Gastroesophageal sphincter (tissue), 4 donors: ENCODE results near the gene KCTD17. TPM values are rescaled to one million over a fixed set of nuclear protein-coding genes. Genes with fewer than 3 reads are reported as not detected.

Experiments
- ATAC-seq: fragments of 150-250 bp; one replicate; pipeline ENCODE4 v1.9.1; 2016; ENCODE audit warnings: mild to moderate bottlenecking, moderate library complexity
- H3K27ac ChIP-seq, 4 donors: fragments of 200-600 bp; sonication (generic) in 3 of 4; 1 replicate in 3 of 4; 2 replicates in 1 of 4; pipeline ENCODE4 v1.5.1; 2016 to 2019
- H3K27me3 ChIP-seq: fragments of 200-600 bp; sonication (generic); one replicate; pipeline ENCODE4 v1.5.1; 2019
- H3K36me3 ChIP-seq, 2 donors: fragments of 200-600 bp; sonication (generic); one replicate each; pipeline ENCODE4 v1.5.1; 2019; ENCODE audit warnings: control low read depth in 1 of 2
- H3K4me1 ChIP-seq, 3 donors: fragments of 200-600 bp; sonication (generic); 1 replicate in 2 of 3; 2 replicates in 1 of 3; pipeline ENCODE4 v1.5.1; 2016 to 2019; ENCODE audit warnings: control low read depth in 2 of 3
- H3K4me3 ChIP-seq, 2 donors: fragments of 200-600 bp; sonication (generic); one replicate each; pipeline ENCODE4 v1.5.1; 2019; ENCODE audit warnings: mild to moderate bottlenecking in 1 of 2, moderate library complexity in 1 of 2
- H3K9me3 ChIP-seq, 3 donors: fragments of 200-600 bp; sonication (generic); one replicate each; pipeline ENCODE4 v1.5.1; 2017 to 2019; ENCODE audit warnings: control low read depth in 2 of 3
- EP300 ChIP-seq: sonication (generic); formaldehyde crosslinking; IDR thresholded peaks from one replicate; pipeline ENCODE4 v1.6.1; 2017; ENCODE audit warnings: antibody characterized with exemption, mild to moderate bottlenecking
- POLR2A ChIP-seq, 2 donors: fragments of 450-650 bp; IDR thresholded peaks; one replicate each; pipeline ENCODE4 v1.6.1; 2017; ENCODE audit warnings: antibody characterized with exemption in 2 of 2, mild to moderate bottlenecking in 2 of 2, moderate library complexity in 1 of 2
- POLR2AphosphoS5 ChIP-seq: sonication (generic); formaldehyde crosslinking; IDR thresholded peaks from one replicate; pipeline ENCODE4 v1.6.1; 2017; ENCODE audit warnings: antibody characterized with exemption
- WGBS, 2 donors: methylation state at CpG; one replicate each; pipeline ENCODE4 v1.1.5; 2018; ENCODE audit warnings: low coverage in 1 of 2; 5-methylcytosine and 5-hydroxymethylcytosine counted together
- total RNA-seq, 4 donors: library from RNA; depleted of rRNA; stranded (reverse); fragments of >200 nt; gene quantifications; one replicate each; pipeline ENCODE4 v1.1.0, GENCODE V29; 2016
- TF ChIP-seq, protein P1 (sequence below), 4 experiments: fragments of 200-600 bp in 2 of 4; fragments of 450-650 bp in 2 of 4; sonication (generic) in 1 of 4; IDR thresholded peaks; one replicate each; pipeline ENCODE4 v1.5.1; 2017 to 2019; ENCODE audit warnings: antibody characterized with exemption in 4 of 4, mild to moderate bottlenecking in 2 of 4, moderate library complexity in 2 of 4

KCTD17 gene
- total RNA-seq, 4 donors from 2014 or later = 23.3 to 33.2 (median 29.3) TPM

DNA sequence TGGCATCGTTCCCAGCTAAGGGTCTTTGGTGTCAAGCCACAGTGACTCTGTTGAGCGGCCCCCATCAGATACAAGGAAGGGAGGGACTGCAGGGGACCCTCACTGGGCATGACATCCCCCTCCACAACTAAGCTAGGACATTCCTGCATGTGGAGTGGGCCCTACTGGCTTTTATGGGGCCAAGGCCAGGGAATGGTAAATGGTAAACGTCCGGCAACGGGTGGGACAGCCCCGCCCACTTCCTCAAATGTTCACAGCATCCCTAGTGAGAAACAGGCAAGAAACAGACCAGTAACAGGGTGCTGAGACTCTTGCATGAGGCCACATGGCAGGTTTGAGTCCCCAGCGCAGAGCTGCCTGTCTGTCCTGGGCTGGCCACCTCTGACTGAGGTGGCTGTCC is 53.6 kb downstream of the KCTD17 start:
- Histone ChIP-seq H3K4me1 (no peaks in the 10 kb centered on the region), H3K36me3 (no peaks in the 10 kb centered on the region), H3K27ac (no peak overlapping the region), H3K9me3 (no peaks in the 10 kb centered on the region), H3K27me3 (peaks cover 66% of the 10 kb centered on the region), H3K4me3 (no peak overlapping the region)
- TF ChIP-seq POLR2AphosphoS5 (no peak), POLR2A (IDR thresholded peaks at IDR 0.05) (no peak), EP300 (no peak)
- TF ChIP-seq, protein P1, sequence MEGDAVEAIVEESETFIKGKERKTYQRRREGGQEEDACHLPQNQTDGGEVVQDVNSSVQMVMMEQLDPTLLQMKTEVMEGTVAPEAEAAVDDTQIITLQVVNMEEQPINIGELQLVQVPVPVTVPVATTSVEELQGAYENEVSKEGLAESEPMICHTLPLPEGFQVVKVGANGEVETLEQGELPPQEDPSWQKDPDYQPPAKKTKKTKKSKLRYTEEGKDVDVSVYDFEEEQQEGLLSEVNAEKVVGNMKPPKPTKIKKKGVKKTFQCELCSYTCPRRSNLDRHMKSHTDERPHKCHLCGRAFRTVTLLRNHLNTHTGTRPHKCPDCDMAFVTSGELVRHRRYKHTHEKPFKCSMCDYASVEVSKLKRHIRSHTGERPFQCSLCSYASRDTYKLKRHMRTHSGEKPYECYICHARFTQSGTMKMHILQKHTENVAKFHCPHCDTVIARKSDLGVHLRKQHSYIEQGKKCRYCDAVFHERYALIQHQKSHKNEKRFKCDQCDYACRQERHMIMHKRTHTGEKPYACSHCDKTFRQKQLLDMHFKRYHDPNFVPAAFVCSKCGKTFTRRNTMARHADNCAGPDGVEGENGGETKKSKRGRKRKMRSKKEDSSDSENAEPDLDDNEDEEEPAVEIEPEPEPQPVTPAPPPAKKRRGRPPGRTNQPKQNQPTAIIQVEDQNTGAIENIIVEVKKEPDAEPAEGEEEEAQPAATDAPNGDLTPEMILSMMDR (IDR thresholded peaks at IDR 0.05) = no peak
- 43 to 50% methylated on average over 2 of the region's 7 CpGs for WGBS, 2 donors
- ATAC-seq = no peak

DNA sequence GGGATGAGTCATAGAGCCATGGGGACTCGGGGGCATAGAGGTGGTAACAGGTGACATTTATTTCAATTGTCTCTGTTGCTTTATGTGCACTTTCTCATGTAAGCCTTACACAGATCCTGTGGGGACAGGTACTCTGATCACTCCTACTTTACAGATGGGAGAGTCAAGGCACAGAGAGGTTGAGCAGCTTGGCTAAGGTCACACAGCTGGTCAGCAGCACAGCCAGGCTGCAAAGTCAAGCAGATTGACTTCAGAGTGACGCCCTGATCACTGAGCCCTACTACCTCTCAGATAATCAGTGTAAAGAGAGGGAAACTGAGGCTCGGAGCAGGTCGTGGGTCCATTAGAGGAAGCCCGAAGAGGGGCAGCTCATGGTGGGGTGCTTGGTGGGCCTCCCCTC is 54.4 kb downstream of the KCTD17 start:
- Histone ChIP-seq H3K9me3 (no peaks in the 10 kb centered on the region), H3K4me1 (no peaks in the 10 kb centered on the region), H3K27ac (no peak overlapping the region), H3K4me3 (no peak overlapping the region), H3K27me3 (peaks cover 71% of the 10 kb centered on the region), H3K36me3 (no peaks in the 10 kb centered on the region)
- 66% methylated on average over 2 of the region's 5 CpGs; no CpG with 5 or more reads in 1 of the 2 donors for WGBS, 2 donors
- TF ChIP-seq POLR2AphosphoS5 (no peak), EP300 (no peak), POLR2A (IDR thresholded peaks at IDR 0.05) (no peak)
- TF ChIP-seq, protein P1 (IDR thresholded peaks at IDR 0.05) = no peak
- no peak for ATAC-seq

DNA sequence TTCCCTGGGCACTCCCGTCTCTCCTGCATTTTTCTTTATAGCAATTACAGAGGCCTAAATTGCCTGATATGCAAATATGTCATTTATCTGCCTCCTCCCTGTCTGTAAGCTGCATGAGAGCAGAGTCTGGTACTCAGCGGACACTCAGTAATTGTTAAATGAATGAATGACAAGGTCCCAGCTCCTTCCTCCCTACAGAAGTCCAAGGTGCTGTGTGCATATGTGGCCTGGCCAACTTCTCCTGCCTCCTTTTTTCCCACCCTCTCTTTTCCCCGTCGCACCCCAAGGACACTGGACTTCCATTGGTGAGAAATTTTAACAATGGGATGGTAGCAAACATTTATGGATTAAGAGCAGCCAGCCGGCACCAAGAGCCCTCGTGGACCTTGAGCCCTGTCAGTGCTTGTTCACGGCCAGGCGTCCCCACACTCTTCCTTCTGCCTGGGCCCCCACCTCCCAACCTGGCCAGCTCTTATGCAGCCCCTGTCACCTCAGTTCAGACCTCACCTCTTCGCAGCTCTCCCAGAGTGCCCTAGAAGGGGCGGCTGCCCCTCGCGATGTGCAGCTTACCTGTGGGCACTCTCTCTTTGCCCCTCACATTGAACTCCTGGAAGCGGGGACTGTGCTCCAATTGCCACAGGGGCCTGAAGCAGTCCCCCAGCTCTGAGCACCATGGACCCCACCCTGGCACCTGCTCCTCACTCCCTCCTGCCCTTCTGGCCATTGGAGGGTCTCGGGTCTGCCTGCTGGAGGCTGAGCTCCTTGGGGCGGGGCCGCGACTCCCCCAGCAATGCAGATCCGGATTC is 56.5 kb downstream of the KCTD17 start:
- Histone ChIP-seq H3K4me1 (no peaks in the 10 kb centered on the region), H3K36me3 (no peaks in the 10 kb centered on the region), H3K4me3 (no peak overlapping the region), H3K9me3 (no peaks in the 10 kb centered on the region), H3K27ac (no peak overlapping the region), H3K27me3 (peaks cover 83% of the 10 kb centered on the region)
- 65 to 85% methylated on average over 8 to 9 of the region's 18 CpGs for WGBS, 2 donors
- ATAC-seq = no peak
- no peak for TF ChIP-seq POLR2AphosphoS5
- TF ChIP-seq, protein P1 (IDR thresholded peaks at IDR 0.05) = no peak
- no peak for TF ChIP-seq POLR2A (IDR thresholded peaks at IDR 0.05)
- no peak for TF ChIP-seq EP300

DNA sequence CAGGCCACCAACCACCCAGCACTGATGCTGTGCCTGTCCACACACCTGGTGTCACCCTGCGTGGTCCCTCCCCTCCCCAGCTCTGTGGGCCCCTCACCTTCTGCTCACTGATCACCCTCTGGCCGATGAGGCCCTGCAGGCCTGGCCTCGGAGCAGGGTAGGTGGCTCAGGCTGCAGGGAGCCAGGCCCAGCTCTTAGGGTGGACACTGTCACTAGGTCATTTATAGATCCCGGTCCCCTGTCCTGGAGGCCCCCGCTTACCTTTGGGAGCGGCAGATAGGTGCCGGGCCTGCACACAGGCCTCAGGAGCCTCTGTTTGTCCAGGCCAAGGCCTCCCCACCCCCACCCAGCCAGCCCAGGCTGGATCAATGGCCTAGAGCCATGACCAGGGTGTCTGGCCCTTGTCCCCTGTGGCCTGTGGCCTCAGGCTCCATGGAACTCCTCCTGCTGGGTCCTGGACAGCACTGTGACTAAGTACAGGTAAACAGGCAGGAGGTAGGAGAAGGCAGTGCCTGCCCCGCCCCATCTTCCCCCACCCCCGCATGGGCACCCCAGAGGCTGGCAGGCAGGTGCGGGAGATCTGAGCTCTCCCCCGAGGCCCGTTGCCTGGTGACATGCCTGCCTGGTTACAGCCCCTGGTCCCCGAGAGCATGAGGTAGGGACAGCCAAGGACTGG is 57.8 kb downstream of the KCTD17 start, which contains the start of gene TMPRSS6:
Gene TMPRSS6, minus strand, starts transcription at position 472 of the 676 bp plus-strand sequence. CDS start 6,296 bp downstream, outside the sequence.
- peaks cover 82% of the 10 kb centered on the region for H3K27me3 ChIP-seq
- WGBS, 2 donors = no CpG with 5 or more reads among the region's 13 CpGs
- TF ChIP-seq, protein P1 (IDR thresholded peaks at IDR 0.05) = no peak
- TF ChIP-seq POLR2AphosphoS5 (no peak), POLR2A (IDR thresholded peaks at IDR 0.05) (no peak), EP300 (no peak)

More for the DNA sequence above, 57.8 kb downstream of the KCTD17 start, which contains the start of gene TMPRSS6:
- no peaks in the 10 kb centered on the region for H3K9me3 ChIP-seq
- no peaks in the 10 kb centered on the region for H3K4me1 ChIP-seq
- H3K27ac ChIP-seq = no peak within 1 kb of the TSS
- H3K4me3 ChIP-seq = no peak within 1 kb of the TSS
- ATAC-seq = no peak
- H3K36me3 ChIP-seq = no peaks in the 10 kb centered on the region
